A549 treated with Mapracorat at 1 μM for 4 hours (cell line): Measurements from ENCODE around the gene ABCG2. TPM values are rescaled to one million over a fixed set of nuclear protein-coding genes. Genes with fewer than 3 reads are reported as not detected.

ENCODE experiments used
- total RNA-seq: library from RNA; stranded (reverse); fragments of 200-300 nt; extraction: Qiagen RNA extraction; gene quantifications from 5 replicates; pipeline ENCODE4 v1.2.3, GENCODE V29; 2022

ABCG2 gene
- total RNA-seq, result 17.1 to 18.0 TPM (median 17.4 TPM) in 5 replicates

GRCh38 chr4:88158489-88159228 lies at the start of gene ABCG2:
Gene ABCG2, minus strand, starts transcription at chr4:88158639. Its CDS starts 18,644 bp downstream, at chr4:88139995.

Other genes starting within 250 kb of the ABCG2 start
- 148 to 200 TPM (median 167 TPM) in 5 replicates for gene SPP1, start 182.9 kb downstream of the ABCG2 start, total RNA-seq
- gene PKD2, start 151.0 kb downstream of the ABCG2 start, total RNA-seq, result 14.7 to 21.8 TPM (median 20.3 TPM) in 5 replicates
- 0.44 to 0.83 TPM (median 0.67 TPM) in 5 replicates for gene PPM1K, start 125.9 kb upstream of the ABCG2 start, total RNA-seq
- 3.0 to 4.0 TPM (median 3.5 TPM) in 5 replicates for gene HERC6, start 220.2 kb upstream of the ABCG2 start, total RNA-seq